CD4-positive, alpha-beta T cell (primary cell): ENCODE measurements around the gene HIPK2. TPM values are rescaled to one million over a fixed set of nuclear protein-coding genes. Genes with fewer than 3 reads are reported as not detected.

Experiments used
- ATAC-seq: fragments of 200-7000 bp; cut with Tn5 transposase; one replicate; pipeline ENCODE4 v1.10.0; 2022; ENCODE audit warnings: mild to moderate bottlenecking; ENCODE audit not compliant: poor library complexity
- CTCF ChIA-PET: fragments of 350-600 bp; sonication (Branson Sonifier 250); formaldehyde crosslinking; loops from one replicate; lab custom pipeline; 2021; ENCODE audit warnings: antibody characterized with exemption, inconsistent platforms; lab: Charles Lee
- POLR2A ChIA-PET: fragments of 350-600 bp; sonication (Branson Sonifier 250); formaldehyde crosslinking; loops from one replicate; lab custom pipeline; 2021; ENCODE audit warnings: antibody characterized with exemption, inconsistent platforms; lab: Charles Lee
- DNase-seq, 14 experiments: peaks; one replicate each; pipeline ENCODE4 v3.0.0-alpha.2; 2013 to 2020; ENCODE audit warnings: mixed read lengths in 2 of 14
- H3K27ac ChIP-seq, 2 donors: one replicate each; pipeline versions ENCODE4 v1.5.1 to v1.7.0; 2013; ENCODE audit warnings: low read length in 2 of 2, low read depth in 1 of 2, mild to moderate bottlenecking in 1 of 2
- H3K27me3 ChIP-seq, 2 experiments: 1 replicate in 1 of 2; 2 replicates in 1 of 2; pipeline versions ENCODE4 v1.6.1 to v1.7.0; 2013; ENCODE audit warnings: low read length in 2 of 2, control low read depth in 1 of 2, mild to moderate bottlenecking in 1 of 2, moderate library complexity in 1 of 2; ENCODE audit not compliant: insufficient read depth in 2 of 2, control insufficient read depth in 1 of 2
- H3K36me3 ChIP-seq: one replicate; pipeline ENCODE4 v1.6.1; 2013; ENCODE audit warnings: low read length, control low read depth; ENCODE audit not compliant: insufficient read depth
- H3K4me1 ChIP-seq: one replicate; pipeline ENCODE4 v1.6.1; 2013; ENCODE audit warnings: low read length, control low read depth; ENCODE audit not compliant: insufficient read depth
- H3K4me3 ChIP-seq: one replicate; pipeline ENCODE4 v1.5.1; 2013; ENCODE audit warnings: mild to moderate bottlenecking, low read length, moderate library complexity
- H3K9me3 ChIP-seq, 2 experiments: 1 replicate in 1 of 2; 2 replicates in 1 of 2; pipeline versions ENCODE4 v1.6.1 to v1.7.0; 2013; ENCODE audit warnings: low read length in 2 of 2, mild to moderate bottlenecking in 2 of 2, control low read depth in 1 of 2, moderate library complexity in 1 of 2; ENCODE audit not compliant: control insufficient read depth in 1 of 2, insufficient read depth in 1 of 2
- H3K27ac Mint-ChIP-seq: one replicate; pipeline ENCODE4 v1.8.0; 2020; ENCODE audit warnings: mixed read lengths
- H3K27me3 Mint-ChIP-seq: one replicate; pipeline ENCODE4 v1.8.0; 2021; ENCODE audit warnings: mixed read lengths
- H3K36me3 Mint-ChIP-seq: one replicate; pipeline ENCODE4 v1.8.0; 2021; ENCODE audit warnings: low read depth, mixed read lengths
- H3K4me1 Mint-ChIP-seq: one replicate; pipeline ENCODE4 v1.8.0; 2021; ENCODE audit warnings: low read depth, mixed read lengths
- H3K4me3 Mint-ChIP-seq: one replicate; pipeline ENCODE4 v1.8.0; 2020; ENCODE audit warnings: mild to moderate bottlenecking, mixed read lengths
- H3K9me3 Mint-ChIP-seq: one replicate; pipeline ENCODE4 v1.8.0; 2020; ENCODE audit warnings: mixed read lengths
- intact Hi-C, 2 experiments: fragments of 100-400 bp; cut with DNase I in 1 of 2; cut with micrococcal nuclease in 1 of 2; formaldehyde crosslinking; loops; one replicate each; pipeline versions ENCODE4 v1.15.1 to v1.9.0; 2023 to 2025; cut with DNase I, micrococcal nuclease
- total RNA-seq, 174 experiments: library from RNA in 2 of 174; stranded (reverse) in 2 of 174; gene quantifications; one replicate each; pipeline ENCODE4 v1.2.3 and lab custom pipeline; 2021 to 2026
- TF ChIP-seq, protein P1 (sequence below): fragments of 200-600 bp; IDR thresholded peaks from one replicate; pipeline ENCODE4 v1.8.0; 2022; ENCODE audit warnings: antibody characterized with exemption, mild to moderate bottlenecking

Gene HIPK2
- total RNA-seq, 2 experiments from 2014 or later: 36.5 to 37.0 TPM

DNA sequence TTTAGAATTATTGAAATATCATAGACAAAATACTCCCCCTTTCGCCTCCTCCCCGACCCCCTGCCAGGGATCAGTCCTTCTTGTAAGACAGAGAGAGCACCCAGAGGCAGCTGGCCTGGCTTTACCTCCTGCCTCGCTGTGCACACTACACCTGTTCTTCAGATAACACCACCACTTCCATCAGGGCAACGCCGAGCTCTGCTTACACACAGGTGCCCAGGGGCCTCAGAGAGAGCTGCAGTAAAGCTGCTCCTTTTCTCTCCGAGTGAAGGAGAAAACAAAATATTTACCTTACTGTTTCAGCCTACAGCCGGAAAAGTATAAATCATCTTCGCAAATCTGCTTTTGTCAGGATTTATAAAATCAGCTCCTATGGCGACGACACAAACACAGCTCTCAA lies 80.7 kb downstream of the HIPK2 start:
- Histone ChIP-seq H3K27me3 (no peaks in the 10 kb centered on the region), H3K9me3 (no peaks in the 10 kb centered on the region), H3K4me1 (peaks cover 8% of the 10 kb centered on the region), H3K4me3 (no peak overlapping the region), H3K36me3 (peaks cover 20% of the 10 kb centered on the region), H3K27ac (no peak overlapping the region)
- peak overlapping the region; percentile 72 for H3K27ac Mint-ChIP-seq
- DNase-seq (no peak), ATAC-seq (no peak)
- no peaks in the 10 kb centered on the region for H3K27me3 Mint-ChIP-seq
- H3K9me3 Mint-ChIP-seq: no peaks in the 10 kb centered on the region
- TF ChIP-seq, protein P1, sequence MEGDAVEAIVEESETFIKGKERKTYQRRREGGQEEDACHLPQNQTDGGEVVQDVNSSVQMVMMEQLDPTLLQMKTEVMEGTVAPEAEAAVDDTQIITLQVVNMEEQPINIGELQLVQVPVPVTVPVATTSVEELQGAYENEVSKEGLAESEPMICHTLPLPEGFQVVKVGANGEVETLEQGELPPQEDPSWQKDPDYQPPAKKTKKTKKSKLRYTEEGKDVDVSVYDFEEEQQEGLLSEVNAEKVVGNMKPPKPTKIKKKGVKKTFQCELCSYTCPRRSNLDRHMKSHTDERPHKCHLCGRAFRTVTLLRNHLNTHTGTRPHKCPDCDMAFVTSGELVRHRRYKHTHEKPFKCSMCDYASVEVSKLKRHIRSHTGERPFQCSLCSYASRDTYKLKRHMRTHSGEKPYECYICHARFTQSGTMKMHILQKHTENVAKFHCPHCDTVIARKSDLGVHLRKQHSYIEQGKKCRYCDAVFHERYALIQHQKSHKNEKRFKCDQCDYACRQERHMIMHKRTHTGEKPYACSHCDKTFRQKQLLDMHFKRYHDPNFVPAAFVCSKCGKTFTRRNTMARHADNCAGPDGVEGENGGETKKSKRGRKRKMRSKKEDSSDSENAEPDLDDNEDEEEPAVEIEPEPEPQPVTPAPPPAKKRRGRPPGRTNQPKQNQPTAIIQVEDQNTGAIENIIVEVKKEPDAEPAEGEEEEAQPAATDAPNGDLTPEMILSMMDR: no peak
- POLR2A ChIA-PET: no interaction called here
- CTCF ChIA-PET: no interaction called here
- no peak overlapping the region for H3K4me3 Mint-ChIP-seq
- peaks cover 55% of the 10 kb centered on the region for H3K4me1 Mint-ChIP-seq
- peaks cover 74% of the 10 kb centered on the region for H3K36me3 Mint-ChIP-seq
- intact Hi-C loops: no loop called here

DNA sequence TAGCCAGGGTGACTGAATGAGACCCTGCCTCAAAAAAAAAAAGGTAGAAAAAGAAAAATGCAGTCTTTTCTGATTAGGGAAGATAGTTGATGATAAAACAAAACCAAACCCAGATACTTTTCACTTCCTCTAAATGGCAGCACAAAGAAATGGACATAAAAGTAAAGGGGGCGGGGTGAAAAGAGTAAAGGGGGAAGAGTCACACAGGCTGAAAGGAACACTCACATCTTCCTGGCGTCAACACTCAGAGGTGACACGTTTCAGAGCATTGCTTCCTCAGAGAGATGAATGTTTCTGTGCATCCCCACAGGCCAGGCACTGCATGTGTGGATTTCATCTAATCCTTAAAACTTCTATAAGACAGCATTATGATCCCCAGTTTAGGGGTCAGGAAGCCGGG lies 81.2 kb downstream of the HIPK2 start:
- no peak overlapping the region for H3K4me3 Mint-ChIP-seq
- H3K36me3 ChIP-seq: peaks cover 20% of the 10 kb centered on the region
- H3K9me3 ChIP-seq: no peaks in the 10 kb centered on the region
- DNase-seq (peak in 3 of 14 experiments; percentile 13 to 60 (median 44)), ATAC-seq (peak; percentile 86)
- H3K4me3 ChIP-seq: no peak overlapping the region
- H3K27me3 Mint-ChIP-seq: no peaks in the 10 kb centered on the region
- CTCF ChIA-PET: no interaction called here
- no peak overlapping the region for H3K27ac ChIP-seq
- POLR2A ChIA-PET: no interaction called here
- H3K4me1 Mint-ChIP-seq: peaks cover 55% of the 10 kb centered on the region
- H3K4me1 ChIP-seq: peaks cover 8% of the 10 kb centered on the region
- no peaks in the 10 kb centered on the region for H3K27me3 ChIP-seq
- intact Hi-C loops: no loop called here
- no peaks in the 10 kb centered on the region for H3K9me3 Mint-ChIP-seq
- H3K27ac Mint-ChIP-seq: peak overlapping the region; percentile 72
- TF ChIP-seq, protein P1: no peak
- peaks cover 73% of the 10 kb centered on the region for H3K36me3 Mint-ChIP-seq

DNA sequence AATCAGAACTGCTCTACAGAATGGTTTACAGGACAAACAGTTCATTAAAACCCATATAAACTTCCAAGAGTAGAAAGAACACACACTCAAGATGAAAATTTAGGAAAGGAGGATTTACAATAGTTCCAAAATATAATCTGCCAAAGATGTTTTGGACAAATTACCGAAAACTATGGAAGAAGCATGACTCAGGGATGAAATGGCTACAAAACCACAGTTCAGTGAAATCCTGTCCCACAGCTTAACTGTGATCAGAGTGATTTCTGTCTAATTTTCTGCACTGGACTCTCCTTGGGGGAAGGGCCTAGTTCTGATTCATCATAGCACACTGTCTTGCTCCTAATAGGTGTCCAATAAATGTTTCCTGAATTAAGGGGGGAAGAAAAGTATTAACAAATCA lies 82.2 kb downstream of the HIPK2 start:
- no peak overlapping the region for H3K27ac Mint-ChIP-seq

More for the DNA sequence above, 82.2 kb downstream of the HIPK2 start:
- no peaks in the 10 kb centered on the region for H3K9me3 Mint-ChIP-seq
- Histone ChIP-seq H3K36me3 (peaks cover 19% of the 10 kb centered on the region), H3K9me3 (no peaks in the 10 kb centered on the region), H3K27ac (no peak overlapping the region), H3K27me3 (no peaks in the 10 kb centered on the region), H3K4me1 (peaks cover 8% of the 10 kb centered on the region), H3K4me3 (no peak overlapping the region)
- no peak overlapping the region for H3K4me3 Mint-ChIP-seq
- ChIA-PET POLR2A (no interaction called here), CTCF (no interaction called here)
- H3K4me1 Mint-ChIP-seq: peaks cover 57% of the 10 kb centered on the region
- ATAC-seq (no peak), DNase-seq (no peak)
- peaks cover 73% of the 10 kb centered on the region for H3K36me3 Mint-ChIP-seq
- no peaks in the 10 kb centered on the region for H3K27me3 Mint-ChIP-seq
- intact Hi-C loops: no loop called here
- TF ChIP-seq, protein P1: no peak
